Peyer's patch (tissue), 4 donors: ENCODE results near the gene TGFB1. TPM values are rescaled to one million over a fixed set of nuclear protein-coding genes. Genes with fewer than 3 reads are reported as not detected.

ENCODE experiments used
- DNase-seq, 3 donors: peaks; one replicate each; pipeline ENCODE4 v3.0.0-alpha.2; 2017 to 2019
- H3K27ac ChIP-seq, 4 donors: fragments of 200-600 bp; sonication (generic); one replicate each; pipeline ENCODE4 v1.5.1; 2016 to 2019
- H3K27me3 ChIP-seq, 2 donors: fragments of 200-600 bp; sonication (generic); one replicate each; pipeline ENCODE4 v1.5.1; 2019
- H3K36me3 ChIP-seq, 3 donors: fragments of 200-600 bp; sonication (generic); one replicate each; pipeline ENCODE4 v1.5.1; 2016 to 2019
- H3K4me1 ChIP-seq, 4 donors: fragments of 200-600 bp; sonication (generic); one replicate each; pipeline ENCODE4 v1.5.1; 2016 to 2019
- H3K4me3 ChIP-seq, 4 donors: fragments of 200-600 bp; sonication (generic); 1 replicate in 3 of 4; 2 replicates in 1 of 4; pipeline ENCODE4 v1.5.1; 2016 to 2019; ENCODE audit warnings: mild to moderate bottlenecking in 1 of 4
- H3K9me3 ChIP-seq, 4 donors: fragments of 200-600 bp; sonication (generic); one replicate each; pipeline ENCODE4 v1.5.1; 2016 to 2019; ENCODE audit warnings: mild to moderate bottlenecking in 1 of 4
- POLR2A ChIP-seq, 2 donors: fragments of 450-650 bp; IDR thresholded peaks; one replicate each; pipeline ENCODE4 v1.5.1; 2017; ENCODE audit warnings: antibody characterized with exemption in 2 of 2, mild to moderate bottlenecking in 2 of 2, moderate library complexity in 2 of 2
- total RNA-seq, 4 donors: library from RNA; depleted of rRNA; stranded (reverse); fragments of >200 nt; gene quantifications; one replicate each; pipeline ENCODE4 v1.1.0, GENCODE V29; 2016
- TF ChIP-seq, protein P1 (sequence below), 6 experiments: fragments of 450-650 bp in 4 of 6; fragments of 200-600 bp in 2 of 6; sonication (generic) in 1 of 6; IDR thresholded peaks; one replicate each; pipeline ENCODE4 v1.5.1; 2017 to 2019; ENCODE audit warnings: antibody characterized with exemption in 6 of 6, mild to moderate bottlenecking in 3 of 6, moderate library complexity in 1 of 6

TGFB1 gene
- total RNA-seq, 4 donors from 2014 or later = 6.8 to 80.9 (median 22.9) TPM

DNA sequence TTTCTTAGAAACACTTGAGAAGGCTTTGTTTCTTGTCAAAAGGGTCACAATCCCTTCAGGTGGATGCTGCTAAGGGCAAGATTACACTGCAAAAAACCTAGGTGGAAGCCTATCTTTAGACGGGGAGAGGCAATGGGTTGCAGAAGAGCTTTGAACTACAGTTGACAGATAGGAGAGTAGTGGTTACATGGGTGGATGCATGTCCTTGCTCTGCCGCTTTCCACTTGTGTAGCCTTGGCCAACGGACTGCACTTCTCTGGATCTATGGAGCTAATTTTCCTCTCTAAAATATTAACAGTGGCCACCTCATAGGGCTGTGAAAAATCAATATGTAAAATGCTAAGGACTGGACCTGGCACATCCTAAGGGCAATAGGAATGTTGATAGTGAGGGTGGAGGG lies 44.9 kb upstream of the TGFB1 start:
- peaks cover 0 to 10% (median 0%) of the 10 kb centered on the region in 3 donors for H3K36me3 ChIP-seq
- H3K27ac ChIP-seq = peak overlapping the region in 1 of 4 donors; percentile 86
- no peaks in the 10 kb centered on the region for H3K9me3 ChIP-seq
- peak overlapping the region; percentile 89 to 99 (median 92) for H3K4me3 ChIP-seq
- no peak for DNase-seq
- TF ChIP-seq, protein P1, sequence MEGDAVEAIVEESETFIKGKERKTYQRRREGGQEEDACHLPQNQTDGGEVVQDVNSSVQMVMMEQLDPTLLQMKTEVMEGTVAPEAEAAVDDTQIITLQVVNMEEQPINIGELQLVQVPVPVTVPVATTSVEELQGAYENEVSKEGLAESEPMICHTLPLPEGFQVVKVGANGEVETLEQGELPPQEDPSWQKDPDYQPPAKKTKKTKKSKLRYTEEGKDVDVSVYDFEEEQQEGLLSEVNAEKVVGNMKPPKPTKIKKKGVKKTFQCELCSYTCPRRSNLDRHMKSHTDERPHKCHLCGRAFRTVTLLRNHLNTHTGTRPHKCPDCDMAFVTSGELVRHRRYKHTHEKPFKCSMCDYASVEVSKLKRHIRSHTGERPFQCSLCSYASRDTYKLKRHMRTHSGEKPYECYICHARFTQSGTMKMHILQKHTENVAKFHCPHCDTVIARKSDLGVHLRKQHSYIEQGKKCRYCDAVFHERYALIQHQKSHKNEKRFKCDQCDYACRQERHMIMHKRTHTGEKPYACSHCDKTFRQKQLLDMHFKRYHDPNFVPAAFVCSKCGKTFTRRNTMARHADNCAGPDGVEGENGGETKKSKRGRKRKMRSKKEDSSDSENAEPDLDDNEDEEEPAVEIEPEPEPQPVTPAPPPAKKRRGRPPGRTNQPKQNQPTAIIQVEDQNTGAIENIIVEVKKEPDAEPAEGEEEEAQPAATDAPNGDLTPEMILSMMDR (IDR thresholded peaks at IDR 0.05) = no peak
- TF ChIP-seq POLR2A (IDR thresholded peaks at IDR 0.05) = no peak
- peaks cover 0 to 19% (median 4%) of the 10 kb centered on the region in 4 donors for H3K4me1 ChIP-seq
- no peaks in the 10 kb centered on the region for H3K27me3 ChIP-seq

DNA sequence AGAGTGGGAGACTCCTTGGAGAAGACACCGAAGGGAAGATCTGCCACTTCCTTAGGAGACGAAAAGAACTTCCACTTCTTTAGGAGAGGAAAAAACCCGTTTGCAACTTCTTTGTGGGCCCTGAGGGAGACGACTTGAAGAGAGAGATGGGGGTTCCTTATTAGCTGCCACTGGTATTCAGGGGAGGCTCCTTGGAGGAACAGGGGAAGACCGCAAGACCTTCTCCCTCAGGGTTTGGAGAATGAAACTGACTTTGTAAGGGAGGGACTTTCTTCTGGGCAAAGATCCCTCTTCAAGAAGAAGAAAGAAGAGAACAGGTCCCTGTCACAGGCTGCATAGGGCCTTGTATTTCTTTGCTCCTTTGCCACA lies 44.3 kb upstream of the TGFB1 start:
- Histone ChIP-seq H3K27me3 (no peaks in the 10 kb centered on the region), H3K9me3 (no peaks in the 10 kb centered on the region), H3K4me1 (peaks cover 0 to 19% (median 4%) of the 10 kb centered on the region in 4 donors), H3K27ac (peak overlapping the region; percentile 85 to 97 (median 86)), H3K4me3 (peak overlapping the region; percentile 89 to 99 (median 92)), H3K36me3 (peaks cover 0 to 10% (median 0%) of the 10 kb centered on the region in 3 donors)
- no peak for DNase-seq
- TF ChIP-seq, protein P1 (IDR thresholded peaks at IDR 0.05) = no peak
- no peak for TF ChIP-seq POLR2A (IDR thresholded peaks at IDR 0.05)

DNA sequence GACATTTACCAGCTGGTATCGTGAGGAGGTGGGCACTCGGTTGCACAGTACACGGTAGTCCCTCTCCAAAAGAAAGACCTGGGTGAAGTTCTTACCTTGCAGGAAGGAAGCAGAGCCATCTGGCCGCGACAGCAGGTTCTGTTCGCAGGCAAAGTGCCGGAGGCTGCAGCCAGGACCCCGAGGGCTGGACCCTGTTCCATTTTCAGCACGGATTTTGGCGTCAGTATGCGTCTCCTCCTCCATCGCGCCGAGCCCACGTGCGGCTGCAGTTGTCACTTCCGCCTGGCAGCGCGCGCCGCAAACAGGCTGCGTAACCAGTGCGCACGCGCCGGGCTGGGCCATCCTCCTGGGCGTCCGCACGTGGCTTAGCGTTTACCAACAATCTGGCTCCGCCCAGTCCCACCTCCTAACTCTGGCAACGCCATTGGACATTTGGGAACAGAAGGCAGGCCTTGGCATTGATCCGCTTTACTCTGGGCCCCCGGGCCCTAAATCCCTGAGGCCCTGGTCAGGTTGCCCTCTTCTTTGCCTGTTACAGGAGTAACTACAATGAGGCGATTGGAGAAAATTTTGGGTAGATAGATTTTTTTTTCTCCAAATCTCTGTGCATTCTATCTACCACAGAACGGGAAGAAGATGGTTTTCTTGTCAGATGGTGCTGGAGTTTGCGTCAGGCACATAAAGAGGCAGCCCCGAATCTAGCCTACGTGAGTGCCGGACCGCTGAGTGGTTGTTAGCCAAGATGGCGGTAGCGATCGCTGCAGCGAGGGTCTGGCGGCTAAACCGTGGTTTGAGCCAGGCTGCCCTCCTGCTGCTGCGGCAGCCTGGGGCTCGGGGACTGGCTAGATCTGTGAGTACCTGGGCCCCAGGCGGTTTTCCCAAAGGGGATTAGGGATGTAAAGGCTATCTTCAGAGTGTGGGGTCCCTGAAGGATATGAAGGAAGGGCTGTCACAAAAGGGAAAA lies 43.6 kb upstream of the TGFB1 start, which contains the start of the genes BCKDHA and EXOSC5:
Gene BCKDHA (plus strand): TSS at position 733 of the 964 bp plus-strand sequence. CDS start 10 bp downstream, at position 743.
Gene EXOSC5 (minus strand): TSS at position 274 of the 964 bp plus-strand sequence. CDS start 31 bp downstream, at position 243.
- Histone ChIP-seq H3K36me3 (peaks cover 0 to 5% (median 0%) of the 10 kb centered on the region in 3 donors), H3K27me3 (no peaks in the 10 kb centered on the region), H3K9me3 (no peaks in the 10 kb centered on the region), H3K4me1 (peaks cover 0 to 19% (median 4%) of the 10 kb centered on the region in 4 donors), H3K27ac (peak within 1 kb of the TSS; percentile 85 to 97 (median 86)), H3K4me3 (peak within 1 kb of the TSS; percentile 89 to 99 (median 92))
- TF ChIP-seq POLR2A (IDR thresholded peaks at IDR 0.05) = peak; percentile 29 to 62
- TF ChIP-seq, protein P1 (IDR thresholded peaks at IDR 0.05) = peak in 3 of 6 experiments; percentile 2 to 24 (median 17)
- peak; percentile 98 to 100 (median 99) for DNase-seq

DNA sequence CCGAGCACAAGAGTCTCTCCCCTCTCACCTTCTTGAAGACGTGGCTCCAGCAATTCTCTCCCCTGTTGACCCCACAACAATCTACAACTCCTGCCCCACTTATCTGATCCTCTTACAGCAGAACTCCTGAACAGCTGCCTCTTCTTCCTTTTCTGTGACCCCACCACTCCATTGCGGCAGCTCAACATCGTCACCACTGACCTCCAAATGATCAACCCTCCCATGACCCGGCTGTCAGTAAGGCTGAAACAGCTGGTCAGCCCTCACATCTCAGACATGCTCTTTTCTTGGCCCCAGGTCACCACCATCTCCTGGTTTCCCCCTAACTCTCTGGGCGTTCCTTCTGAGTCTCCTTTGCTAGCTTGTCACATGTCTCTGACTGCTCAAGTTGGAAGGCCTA lies 41.6 kb upstream of the TGFB1 start:
- no peak overlapping the region for H3K4me3 ChIP-seq
- no peaks in the 10 kb centered on the region for H3K9me3 ChIP-seq
- TF ChIP-seq, protein P1 (IDR thresholded peaks at IDR 0.05) = no peak
- TF ChIP-seq POLR2A (IDR thresholded peaks at IDR 0.05) = no peak
- no peaks in the 10 kb centered on the region for H3K27me3 ChIP-seq
- H3K4me1 ChIP-seq = peaks cover 0 to 19% (median 4%) of the 10 kb centered on the region in 4 donors
- no peak overlapping the region for H3K27ac ChIP-seq
- peaks cover 0 to 13% (median 0%) of the 10 kb centered on the region in 3 donors for H3K36me3 ChIP-seq
- no peak for DNase-seq

DNA sequence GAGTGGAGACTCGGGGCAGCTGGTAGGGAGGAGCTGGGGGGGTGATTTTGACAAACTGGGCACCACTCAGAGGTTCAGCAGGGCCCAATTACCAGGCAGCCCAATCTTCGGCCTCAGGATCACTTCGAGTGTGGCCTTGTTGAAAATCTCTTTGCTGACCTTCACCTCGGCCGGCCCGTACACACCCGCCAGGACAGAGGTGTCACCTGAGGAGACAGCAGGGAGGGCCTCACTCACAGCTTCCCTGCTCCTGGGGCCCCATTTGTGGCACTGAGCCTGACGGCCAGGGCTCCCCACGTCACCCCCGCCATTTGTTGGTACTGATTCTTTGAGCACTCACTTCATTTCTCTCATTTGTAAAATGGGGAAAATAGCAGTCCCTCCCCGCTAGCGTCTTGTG lies 39.1 kb upstream of the TGFB1 start:
- H3K36me3 ChIP-seq = peaks cover 0 to 27% (median 0%) of the 10 kb centered on the region in 3 donors

More for the DNA sequence above, 39.1 kb upstream of the TGFB1 start:
- TF ChIP-seq, protein P1 (IDR thresholded peaks at IDR 0.05) = no peak
- no peak for TF ChIP-seq POLR2A (IDR thresholded peaks at IDR 0.05)
- Histone ChIP-seq H3K4me3 (no peak overlapping the region), H3K4me1 (peaks cover 0 to 6% (median 0%) of the 10 kb centered on the region in 4 donors), H3K27me3 (no peaks in the 10 kb centered on the region), H3K27ac (no peak overlapping the region), H3K9me3 (no peaks in the 10 kb centered on the region)
- DNase-seq = no peak
